NK-92 (cell line): ENCODE data around the gene TAS2R10.
"Not testable (repeated sequence)": the region's sequence is repeated elsewhere in the genome, so short reads cannot be mapped to it uniquely, and the experiment has no call there.

Source experiments
- DNase-seq: peaks from one replicate; lab custom pipeline; 2025; ENCODE audit not compliant: unreplicated experiment; lab: John Stamatoyannopoulos, UW

TAS2R10 gene, protein sequence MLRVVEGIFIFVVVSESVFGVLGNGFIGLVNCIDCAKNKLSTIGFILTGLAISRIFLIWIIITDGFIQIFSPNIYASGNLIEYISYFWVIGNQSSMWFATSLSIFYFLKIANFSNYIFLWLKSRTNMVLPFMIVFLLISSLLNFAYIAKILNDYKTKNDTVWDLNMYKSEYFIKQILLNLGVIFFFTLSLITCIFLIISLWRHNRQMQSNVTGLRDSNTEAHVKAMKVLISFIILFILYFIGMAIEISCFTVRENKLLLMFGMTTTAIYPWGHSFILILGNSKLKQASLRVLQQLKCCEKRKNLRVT

DNA sequence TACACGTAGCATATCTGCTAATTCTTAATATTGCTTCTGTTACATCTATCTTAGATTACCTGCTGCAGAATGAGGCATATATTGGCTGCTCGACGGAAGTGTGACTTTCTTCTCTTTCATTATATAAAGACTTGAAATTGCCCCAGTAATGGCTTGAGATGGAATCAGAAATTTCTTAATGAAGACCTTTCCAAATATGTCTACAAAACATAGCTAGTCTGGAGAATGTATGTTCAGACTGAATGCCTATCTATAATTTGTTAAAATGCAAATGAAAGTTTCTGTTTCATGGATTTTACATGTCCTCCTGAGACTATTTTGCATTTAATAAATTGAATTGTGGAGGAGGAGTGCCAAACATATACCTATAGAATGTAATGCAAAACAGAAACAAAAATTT is at the start of gene TAS2R10:
TAS2R10 (minus strand) TSS at position 101 of the 400 bp plus-strand sequence; CDS start at position 12, 89 bp downstream.
- DNase-seq, result no peak

DNA sequence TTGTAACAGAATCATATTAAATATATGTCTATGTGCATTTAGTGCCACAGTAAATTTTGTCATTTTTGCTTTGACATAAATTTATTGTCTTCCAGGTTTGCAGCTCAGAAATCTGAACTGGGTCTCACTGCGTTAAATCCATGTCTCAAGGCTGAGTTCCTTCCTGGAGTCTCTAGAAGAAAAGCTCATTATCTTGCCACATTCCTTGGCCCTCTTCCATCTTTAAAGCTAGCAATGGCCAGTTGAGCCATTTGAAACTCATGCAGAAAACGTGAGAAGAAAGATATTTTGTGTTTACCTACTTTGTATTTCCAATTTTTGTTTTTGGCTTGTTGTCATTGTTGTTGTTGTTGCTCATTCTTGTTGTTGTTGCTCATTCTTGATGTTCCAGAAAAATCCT is 47.2 kb upstream of the TAS2R10 start:
- no peak for DNase-seq

DNA sequence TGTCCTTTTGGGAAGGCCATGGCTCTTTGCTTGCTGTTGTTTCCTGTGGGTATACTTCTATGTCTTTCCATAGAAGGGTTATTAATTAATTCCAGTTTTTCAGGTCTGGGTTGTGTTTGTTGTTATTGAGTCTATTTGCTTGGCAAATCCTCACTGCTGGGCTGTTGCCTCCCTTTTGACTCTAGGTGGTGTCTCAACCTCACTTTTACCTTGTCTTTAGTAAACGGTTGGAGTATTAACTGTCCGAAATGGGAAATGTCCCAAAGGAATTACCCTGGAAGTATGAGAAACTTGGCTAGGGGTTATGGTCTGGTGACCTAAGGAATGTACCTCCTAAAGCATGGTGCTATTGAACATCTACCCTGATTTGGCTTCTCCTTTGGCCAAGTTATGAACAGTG is 41.2 kb upstream of the TAS2R10 start:
- DNase-seq, result no peak

DNA sequence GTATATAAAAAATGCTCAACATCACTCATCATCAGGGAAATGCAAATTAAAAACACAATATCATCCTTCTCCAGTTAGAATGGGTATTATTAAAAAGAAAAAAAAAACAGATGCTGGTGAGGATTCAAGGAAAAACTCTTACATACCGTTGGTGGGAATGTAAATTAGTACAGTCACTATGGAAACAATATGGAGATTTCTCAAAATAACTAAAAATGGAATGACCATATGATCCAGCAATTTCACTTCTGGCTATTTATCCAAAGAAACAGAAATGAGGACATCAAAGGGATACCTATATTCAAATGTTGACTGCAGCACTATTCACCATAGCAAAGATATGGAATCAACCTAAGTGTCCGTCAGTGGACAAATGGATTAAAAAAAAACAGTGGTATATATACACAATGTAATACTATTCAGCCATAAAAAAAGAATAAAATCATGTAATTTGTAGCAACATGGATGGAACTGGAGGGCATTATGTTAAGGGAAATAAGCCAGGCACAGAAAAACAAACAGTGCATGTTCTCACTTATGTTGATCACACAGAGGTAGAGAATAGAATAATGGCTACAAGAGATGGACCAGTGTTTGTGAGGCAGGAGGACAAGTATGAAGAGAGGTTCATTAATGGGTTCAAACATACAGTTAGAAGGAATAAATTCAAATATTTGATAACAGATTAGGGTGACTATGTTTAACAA is 37.5 kb upstream of the TAS2R10 start:
- no peak for DNase-seq

DNA sequence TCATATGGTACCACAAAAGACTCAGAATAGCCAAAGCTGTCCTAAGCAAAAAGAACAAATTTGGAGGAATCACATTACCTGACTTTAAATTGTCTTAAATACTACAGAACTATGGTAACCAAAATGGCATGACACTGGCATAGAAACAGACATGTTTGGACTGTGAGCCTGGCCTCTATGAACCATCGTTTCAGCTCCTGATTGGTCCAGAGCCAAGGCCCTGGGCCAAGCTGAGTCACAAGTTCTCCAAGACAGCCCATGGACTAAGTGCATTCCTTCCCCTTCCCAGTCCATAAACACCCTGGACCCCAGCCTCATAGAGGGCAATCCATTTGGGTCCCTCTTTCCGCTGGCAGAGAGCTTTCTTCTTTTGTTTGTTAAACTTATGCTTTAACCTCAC is 35.2 kb upstream of the TAS2R10 start:
- DNase-seq, result no peak

DNA sequence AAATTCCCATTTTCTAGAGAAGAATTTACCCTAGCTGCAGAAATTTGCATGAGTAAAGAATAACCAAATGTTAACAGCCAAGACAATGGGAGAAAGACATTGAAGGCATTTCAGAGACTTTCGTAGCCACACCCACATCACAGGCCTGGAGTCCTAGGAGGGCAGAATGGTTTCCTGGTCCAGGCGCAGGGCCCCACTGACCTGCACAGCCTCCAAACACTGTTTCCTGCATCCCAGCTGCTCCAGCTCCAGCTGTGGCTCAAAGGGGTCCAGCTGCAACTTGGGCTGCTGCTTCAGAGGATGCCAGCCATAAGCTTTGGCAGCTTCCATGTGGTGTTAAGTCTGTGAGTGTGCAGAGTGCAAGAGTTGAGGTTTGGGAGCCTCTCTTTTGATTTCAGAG is 29.6 kb upstream of the TAS2R10 start:
- no peak for DNase-seq

DNA sequence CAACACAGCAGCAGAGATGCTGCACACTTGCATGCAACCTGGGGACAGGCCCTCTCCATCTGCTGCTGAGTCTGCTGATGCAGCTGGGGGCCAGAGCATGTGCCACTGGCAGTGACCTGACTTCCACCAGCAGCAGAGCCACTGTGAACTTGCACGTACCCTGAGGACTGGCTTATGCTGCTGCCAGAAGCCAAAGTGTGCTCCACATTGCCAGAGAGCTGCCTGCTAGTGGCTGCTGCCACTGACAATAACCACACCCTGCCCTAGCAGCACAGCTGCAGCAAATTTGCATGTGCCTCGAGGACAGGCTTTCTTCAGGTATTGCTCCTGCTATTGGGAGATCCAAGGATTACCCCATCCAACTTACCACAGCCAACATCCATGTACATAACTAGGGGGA is 27.6 kb upstream of the TAS2R10 start:
- no peak for DNase-seq

DNA sequence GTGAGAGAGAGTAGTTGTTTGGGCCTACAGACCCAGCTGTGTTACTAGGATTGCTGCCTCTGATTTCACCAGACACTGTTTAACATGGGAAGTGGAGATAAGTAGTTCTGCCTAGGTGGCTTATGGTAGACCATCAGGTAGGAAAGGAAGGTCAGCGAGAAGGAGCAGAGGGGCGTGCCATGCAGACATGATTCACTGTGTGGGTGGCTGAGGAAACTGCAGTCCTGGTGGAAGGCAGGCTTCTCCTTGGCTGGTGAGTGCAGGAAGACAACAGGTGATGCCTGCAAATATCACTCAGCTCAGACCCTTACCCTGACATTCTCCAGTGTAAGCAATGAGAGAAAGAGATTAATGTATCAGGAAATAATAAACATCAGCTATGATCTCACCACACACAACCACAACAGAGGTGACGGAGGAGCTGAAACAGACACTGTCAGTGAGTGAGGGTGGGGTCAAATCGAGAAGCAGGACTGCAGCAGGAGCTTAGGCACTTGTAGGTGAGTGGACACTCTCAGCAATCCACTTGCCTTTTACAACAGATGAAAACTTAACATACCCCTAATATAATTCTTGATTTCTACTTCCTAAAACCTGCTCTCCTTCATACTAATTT is 25.2 kb upstream of the TAS2R10 start:
- DNase-seq, result no peak

DNA sequence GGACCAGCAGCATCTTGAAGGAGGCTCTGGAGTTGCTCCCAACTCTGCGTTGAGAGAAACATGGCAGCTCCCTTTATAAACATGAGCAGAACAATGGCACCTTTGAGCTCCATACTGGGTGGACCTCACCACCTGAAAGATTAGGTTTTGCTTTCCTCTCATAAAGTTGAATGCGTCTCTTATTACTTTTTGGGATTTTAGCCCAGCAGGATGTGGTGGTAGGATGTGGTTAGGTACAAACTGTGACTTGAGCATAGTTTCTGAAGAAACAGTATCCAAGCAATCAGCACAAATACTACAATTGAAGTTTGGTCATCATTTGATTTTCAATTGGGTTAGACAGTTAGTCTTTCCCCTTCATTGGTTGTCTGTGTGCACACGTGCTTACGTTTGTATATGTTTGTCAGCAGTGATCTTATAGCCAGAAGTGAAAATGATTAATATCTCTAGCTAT is 23.3 kb upstream of the TAS2R10 start, which contains the start of gene PRR4:
PRR4 (minus strand) TSS at position 51 of the 454 bp plus-strand sequence; CDS start at position 13, 38 bp downstream.
- DNase-seq, result no peak

DNA sequence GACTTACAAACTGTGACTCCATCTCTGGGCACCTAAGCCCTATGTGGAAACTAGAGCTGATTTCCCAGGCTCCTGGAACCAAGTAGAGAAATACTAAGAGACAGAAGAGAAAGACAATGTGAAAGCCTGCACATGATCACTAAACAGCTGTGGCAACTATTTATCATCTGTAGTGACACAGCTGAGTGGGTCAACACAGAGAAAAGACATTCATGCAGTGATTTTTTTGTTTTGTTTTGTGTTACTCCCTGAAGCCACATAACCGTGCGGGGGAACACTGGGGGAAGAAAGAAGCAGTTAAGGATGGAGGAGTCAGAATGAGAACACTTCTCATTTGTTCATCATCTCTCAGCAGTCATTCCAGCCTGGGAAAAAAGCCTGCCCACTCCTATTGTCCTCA is 21.6 kb upstream of the TAS2R10 start:
- no peak for DNase-seq

DNA sequence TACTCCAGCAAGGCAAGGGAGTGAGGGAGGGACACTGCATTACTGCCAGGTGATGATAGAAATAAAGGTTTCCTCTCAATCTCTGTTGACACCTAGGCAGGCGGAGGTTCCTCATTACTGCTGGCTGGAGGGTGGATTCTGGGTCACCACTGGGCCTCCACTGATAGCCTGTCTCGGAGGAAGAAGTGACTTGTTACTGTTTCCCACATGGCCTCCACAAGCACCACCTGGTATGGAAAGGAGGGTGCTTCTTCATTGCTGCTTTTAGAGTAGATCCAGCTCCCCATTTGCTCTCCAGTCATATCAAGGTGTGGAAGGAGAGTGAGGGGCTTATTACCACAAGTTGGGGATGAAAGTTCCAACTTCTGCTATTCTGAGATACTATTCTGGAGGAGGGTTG is 16.7 kb upstream of the TAS2R10 start:
- no peak for DNase-seq

DNA sequence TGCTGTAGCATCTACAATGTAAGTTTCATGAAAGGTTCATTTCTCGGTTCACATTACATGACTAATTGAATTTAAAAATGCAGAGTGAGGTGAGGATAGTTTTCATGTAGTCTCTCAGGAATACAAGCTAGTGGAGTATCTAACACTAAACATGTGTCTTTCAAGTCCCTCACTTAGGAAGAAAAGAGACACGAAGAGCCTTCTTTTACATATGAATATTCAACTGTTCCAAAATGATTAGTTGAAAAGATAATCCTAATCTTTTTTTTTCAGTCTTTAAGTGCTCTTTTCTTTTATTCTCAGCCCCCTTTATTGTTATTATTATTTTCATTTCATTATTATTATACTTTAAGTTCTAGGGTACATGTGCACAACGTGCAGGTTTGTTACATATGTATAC is 12.3 kb upstream of the TAS2R10 start:
- no peak for DNase-seq

DNA sequence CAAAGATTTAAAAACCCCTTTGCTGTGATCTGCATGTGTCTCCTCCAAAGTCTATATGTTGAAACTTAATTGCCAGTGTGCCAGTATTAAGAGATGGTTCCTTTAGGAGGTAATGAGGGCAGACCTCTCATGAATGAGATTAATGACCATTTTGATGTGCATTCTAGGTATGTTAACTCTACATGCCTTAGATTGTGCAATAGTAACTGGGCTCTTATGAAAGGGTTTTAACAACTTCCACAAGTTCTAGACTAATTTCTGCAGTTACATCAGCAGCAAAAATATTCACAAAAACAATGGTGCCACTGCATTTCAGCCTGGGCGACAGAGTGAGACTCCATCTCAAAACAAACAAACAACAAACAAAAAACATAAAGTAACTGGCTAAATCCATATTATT is 3.8 kb upstream of the TAS2R10 start:
- DNase-seq, result no peak

DNA sequence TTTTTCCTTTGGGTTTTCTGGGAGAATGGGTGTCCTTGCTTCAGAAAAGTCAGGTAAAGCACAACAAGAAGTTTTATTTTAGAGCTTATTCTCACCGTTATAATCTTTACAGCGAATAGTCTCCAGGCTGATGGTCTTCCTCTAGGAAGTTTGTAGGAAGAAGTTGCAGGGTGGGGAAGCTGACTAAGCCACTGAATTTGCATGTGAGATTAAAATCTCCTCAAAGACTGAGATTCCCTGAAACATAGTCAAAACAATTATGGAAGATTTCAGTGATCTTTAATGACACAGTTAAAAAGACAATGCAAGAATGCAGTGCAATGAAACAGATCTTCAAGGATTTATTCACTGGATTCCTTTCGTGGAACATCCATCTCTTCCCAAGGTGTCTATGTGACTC is 1.2 kb downstream of the TAS2R10 start:
- no peak for DNase-seq

DNA sequence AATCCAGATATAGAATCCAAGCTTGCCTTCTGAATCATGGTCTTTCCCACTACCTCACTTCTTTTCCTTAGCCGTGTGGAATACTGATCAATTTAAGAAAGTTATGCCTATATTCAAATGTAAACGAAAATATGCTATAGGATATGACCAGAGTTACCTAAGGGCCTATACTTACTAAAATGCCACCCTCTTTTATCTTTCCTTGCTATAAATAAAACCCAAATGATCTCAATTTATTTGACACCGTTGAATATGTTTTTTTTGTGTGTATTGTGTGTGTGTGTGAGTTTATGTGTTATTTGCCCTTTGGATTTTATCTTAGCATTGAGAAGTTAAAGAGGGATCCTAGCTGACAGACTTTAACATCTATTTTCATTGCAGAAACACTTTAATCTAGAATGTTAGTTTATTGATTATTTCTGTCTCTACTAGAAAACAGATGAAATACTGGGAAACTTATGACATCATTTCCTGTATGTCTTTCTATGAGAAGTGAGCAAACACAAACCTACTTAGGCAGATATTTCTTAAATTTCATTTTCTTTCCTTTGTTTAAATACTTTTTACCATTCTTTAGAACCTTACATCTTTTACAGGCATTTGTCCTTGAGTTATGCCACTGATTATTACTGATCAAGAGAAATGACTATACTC is 14.1 kb downstream of the TAS2R10 start:
- no peak for DNase-seq

DNA sequence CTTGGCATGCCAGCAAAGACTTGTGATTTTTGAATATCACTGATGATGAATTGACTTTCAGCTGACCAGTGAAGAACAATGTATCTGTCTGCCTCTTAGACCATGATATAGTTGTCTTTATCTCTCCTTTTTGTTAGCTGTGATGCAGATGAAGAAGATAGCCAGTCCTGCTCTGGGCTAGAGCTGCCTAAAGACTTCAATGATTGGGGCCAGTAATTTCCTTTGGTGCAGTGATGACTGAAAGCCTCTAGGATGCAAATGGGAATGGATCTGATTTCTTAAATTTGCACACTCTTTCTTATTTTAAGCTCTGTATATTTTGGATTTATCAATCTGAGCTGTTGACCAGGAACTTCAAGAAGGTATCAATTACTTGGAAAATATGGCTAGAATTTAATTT is 16.1 kb downstream of the TAS2R10 start, which contains the start of gene TAS2R9:
TAS2R9 (minus strand) TSS at position 101 of the 400 bp plus-strand sequence; CDS start at position 8, 93 bp downstream.
- DNase-seq, result no peak

DNA sequence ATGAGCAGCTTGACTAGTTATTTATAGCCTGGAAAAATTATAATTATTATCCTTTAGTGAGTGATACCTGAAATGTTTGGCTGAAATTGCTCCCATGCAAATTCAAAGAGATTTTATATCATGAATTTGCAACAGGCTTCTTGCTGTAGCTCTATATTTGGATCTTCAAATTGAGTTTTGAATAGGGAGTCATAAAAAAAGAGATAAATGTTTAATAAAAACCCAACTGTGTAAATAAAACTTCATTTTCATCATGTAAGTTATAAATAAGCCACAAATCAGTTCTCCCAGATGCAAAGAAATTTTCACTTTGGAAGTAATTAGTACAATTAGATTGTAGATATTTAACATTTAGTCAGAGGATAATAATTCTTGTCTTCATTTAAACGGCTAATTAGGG is 19.0 kb downstream of the TAS2R10 start, which contains the start of gene TAS2R8:
TAS2R8 (minus strand) TSS at position 101 of the 400 bp plus-strand sequence. CDS start 306 bp downstream, outside the sequence.
- DNase-seq, result no peak

DNA sequence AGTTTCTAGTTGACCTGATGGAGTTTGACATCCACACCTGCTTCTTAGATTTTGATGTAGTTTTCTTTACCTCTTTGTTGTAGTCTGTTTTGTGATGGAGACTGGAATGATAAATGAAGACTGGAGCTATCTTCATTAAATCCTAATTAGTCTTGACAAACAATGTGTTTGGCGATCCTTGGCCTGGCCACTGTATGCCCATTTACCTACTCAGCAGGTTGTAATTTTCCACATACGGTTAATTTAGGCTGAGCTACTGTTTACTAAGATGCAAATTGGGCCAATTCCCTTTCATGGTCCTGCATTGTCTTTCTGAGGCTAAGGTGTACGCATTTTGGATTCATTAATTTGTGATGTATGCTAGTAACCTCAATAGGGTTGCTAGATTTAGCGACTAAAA is 23.6 kb downstream of the TAS2R10 start, which contains the start of gene TAS2R7:
TAS2R7 (minus strand) TSS at position 41 of the 400 bp plus-strand sequence. CDS start 57 bp downstream, outside the sequence.
- DNase-seq, result no peak

DNA sequence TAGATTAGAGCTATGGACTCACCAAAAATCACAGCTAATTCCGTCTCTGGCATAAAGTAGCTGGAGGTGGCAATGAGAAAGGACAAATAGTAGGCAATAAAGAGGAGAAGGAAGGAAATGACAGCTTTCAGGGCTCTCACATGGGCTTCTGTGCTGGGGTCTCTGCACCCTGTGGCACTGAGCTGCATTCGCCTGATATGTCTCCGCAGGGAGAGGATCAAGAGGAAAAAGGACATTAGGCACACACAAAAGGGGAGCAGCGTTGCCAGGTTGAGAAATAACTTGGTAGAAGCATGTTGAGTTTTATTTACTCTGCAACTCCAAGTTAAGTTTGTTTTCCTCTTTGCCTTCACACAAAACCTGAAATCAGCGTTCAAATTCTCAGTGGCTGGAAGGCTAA is 24.4 kb downstream of the TAS2R10 start:
- DNase-seq, result no peak

DNA sequence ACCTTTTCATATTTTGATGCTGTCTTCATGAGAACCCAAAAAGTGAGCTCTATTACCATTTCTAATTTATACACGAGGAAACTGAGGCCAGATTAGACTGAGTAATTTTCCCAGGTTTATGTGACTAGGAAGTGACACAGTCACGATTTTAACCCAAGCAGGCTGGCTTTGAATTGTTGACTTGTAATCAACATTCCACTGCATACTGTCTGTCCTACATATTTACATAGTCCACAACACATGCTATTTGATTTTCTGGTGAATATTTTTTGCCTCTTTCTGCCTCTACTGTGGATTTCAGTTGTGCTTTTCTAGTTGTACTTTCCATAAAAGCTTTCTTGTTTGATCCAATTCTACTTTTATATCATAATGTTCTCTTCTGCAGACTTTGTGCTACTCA is 31.9 kb downstream of the TAS2R10 start:
- no peak for DNase-seq

DNA sequence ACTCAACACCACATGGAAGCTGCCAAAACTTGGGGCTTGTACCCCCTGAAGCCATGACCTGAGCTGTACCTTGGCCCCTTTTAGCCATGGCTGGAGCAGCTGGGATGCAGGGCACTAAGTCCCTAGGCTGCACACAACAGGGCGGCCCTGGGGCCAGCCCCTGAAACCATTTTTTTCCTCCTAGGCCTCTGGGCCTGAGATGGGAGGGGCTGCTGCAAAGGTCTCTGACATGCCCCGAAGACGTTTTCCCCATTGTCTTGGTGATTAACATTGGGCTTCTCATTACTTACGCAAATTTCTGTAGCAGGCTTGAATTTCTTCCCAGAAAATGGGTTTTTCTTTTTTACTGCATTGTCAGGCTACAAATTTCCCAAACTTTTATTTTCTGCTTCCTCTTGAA is 34.4 kb downstream of the TAS2R10 start:
- not testable (repeated sequence) for DNase-seq
